H4 (cell line): ENCODE measurements around the gene EN2. TPM values are rescaled to one million over a fixed set of nuclear protein-coding genes. Genes with fewer than 3 reads are reported as not detected.

ENCODE experiments used
- DNase-seq: peaks from one replicate; pipeline ENCODE4 v3.0.0-alpha.2; 2015; ENCODE audit warnings: low spot score
- total RNA-seq: library from RNA; depleted of rRNA; stranded (reverse); fragments of >200 nt; shearing (Covaris generic); gene quantifications from 2 replicates; pipeline ENCODE4 v1.2.3, GENCODE V29; 2014; rRNA removed

EN2 gene
- 0.16 and 0.29 TPM in 2 replicates for total RNA-seq

- DNase-seq, result no peak
Observed at GRCh38 chr7:155458111-155458877, at the start of gene EN2. TSS of gene EN2 (plus strand) at chr7:155458129. CDS start at chr7:155458378, 249 bp downstream.

- DNase-seq, result no peak
Observed at GRCh38 chr7:155408651-155409586, 49.0 kb upstream of the EN2 start.

- no peak for DNase-seq
Observed at GRCh38 chr7:155409980-155410379, 47.9 kb upstream of the EN2 start.

- DNase-seq, result no peak
Observed at GRCh38 chr7:155410431-155410830, 47.5 kb upstream of the EN2 start.

GRCh38 chr7:155411718-155412415 is 46.1 kb upstream of the EN2 start:
- DNase-seq, result no peak

- DNase-seq, result peak; percentile 43
Observed at GRCh38 chr7:155412416-155413253, 45.3 kb upstream of the EN2 start.

GRCh38 chr7:155414547-155415492 is 43.1 kb upstream of the EN2 start:
- no peak for DNase-seq

GRCh38 chr7:155416646-155417380 is 41.1 kb upstream of the EN2 start:
- DNase-seq, result no peak

GRCh38 chr7:155418304-155418703 is 39.6 kb upstream of the EN2 start:
- DNase-seq, result no peak

- no peak for DNase-seq
Observed at GRCh38 chr7:155418941-155419755, 38.8 kb upstream of the EN2 start.

GRCh38 chr7:155420116-155420515 is 37.8 kb upstream of the EN2 start:
- DNase-seq, result no peak

- DNase-seq, result no peak
Observed at GRCh38 chr7:155422151-155422550, 35.8 kb upstream of the EN2 start.

GRCh38 chr7:155422599-155423336 is 35.2 kb upstream of the EN2 start:
- no peak for DNase-seq

GRCh38 chr7:155423337-155424285 is 34.3 kb upstream of the EN2 start:
- no peak for DNase-seq

- no peak for DNase-seq
Observed at GRCh38 chr7:155424301-155425010, 33.5 kb upstream of the EN2 start.

- DNase-seq, result no peak
Observed at GRCh38 chr7:155425011-155425340, 33.0 kb upstream of the EN2 start.
